Activated naive CD8-positive, alpha-beta T cell treated with anti-CD3 and anti-CD28 coated beads, Interleukin-2, amount 50 U/mL, for 16 hours (primary cell): ENCODE data around the gene DYNLT2.

ENCODE experiments used
- DNase-seq: peaks from one replicate; pipeline ENCODE4 v3.0.0-alpha.2; 2020; ENCODE audit warnings: low read depth, low spot score

The DYNLT2 gene

DNA sequence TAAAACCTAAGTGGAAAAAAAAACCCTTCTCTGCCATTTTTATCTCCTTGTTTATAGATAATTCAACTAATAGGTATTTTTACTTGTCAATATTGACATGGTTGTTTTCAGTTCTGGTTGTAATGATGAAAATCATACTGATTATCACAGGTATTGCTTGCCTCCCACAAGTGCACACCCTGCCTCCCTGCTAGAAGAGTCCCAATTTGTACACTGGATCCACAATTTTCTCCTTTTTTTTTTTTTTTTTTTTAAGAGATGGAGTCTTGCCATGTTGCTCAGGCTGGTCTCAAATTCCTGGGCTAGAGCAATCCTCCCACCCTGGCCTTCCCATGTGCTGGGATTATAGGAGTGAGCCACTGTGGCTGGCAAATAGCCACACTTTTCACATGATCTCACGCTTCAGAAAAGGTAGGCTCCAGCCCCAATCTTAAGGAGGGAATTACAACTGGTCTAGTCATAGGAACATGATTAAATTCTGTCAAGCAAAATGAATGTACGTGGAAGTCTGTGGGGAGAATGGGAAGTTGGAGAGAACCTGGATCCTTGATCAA is 12.3 kb downstream of the DYNLT2 start:
- no peak for DNase-seq

DNA sequence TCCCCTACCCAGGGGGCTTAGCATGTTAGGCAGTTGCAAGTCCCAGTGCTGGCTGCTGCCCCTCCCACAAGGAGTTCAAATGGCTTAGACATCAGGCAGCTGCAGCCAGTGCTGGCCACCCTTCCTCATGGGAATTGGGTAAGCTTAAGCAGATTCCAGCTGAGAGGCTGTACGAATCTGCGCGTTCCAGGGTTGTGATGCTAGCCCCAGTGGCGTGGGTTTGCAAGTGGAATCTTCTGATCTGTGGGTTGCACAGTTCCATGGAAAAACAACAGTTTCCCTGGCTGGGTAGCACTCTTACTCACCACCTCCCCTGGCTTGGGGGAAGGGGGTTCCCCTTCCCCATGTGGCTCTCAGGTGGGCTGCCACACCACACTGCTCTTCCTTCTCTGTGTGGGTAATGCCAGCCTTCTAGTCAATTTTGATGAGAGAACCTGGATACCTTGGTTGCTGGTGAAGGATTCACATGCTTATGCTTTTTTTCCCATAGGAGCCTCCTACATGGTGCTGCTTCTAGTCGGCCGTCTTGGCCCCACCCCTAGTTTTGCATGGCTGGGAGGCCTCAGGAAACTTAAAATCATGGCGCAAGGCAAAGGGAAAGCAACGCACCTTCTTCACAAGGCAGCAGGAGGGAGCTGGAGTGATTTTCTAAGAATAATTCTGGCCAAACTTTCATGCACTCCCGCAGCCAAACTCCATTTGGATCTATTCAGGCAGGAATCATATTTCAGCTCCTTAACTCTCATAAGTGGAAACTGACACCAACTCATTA is 13.0 kb downstream of the DYNLT2 start:
- DNase-seq: no peak

DNA sequence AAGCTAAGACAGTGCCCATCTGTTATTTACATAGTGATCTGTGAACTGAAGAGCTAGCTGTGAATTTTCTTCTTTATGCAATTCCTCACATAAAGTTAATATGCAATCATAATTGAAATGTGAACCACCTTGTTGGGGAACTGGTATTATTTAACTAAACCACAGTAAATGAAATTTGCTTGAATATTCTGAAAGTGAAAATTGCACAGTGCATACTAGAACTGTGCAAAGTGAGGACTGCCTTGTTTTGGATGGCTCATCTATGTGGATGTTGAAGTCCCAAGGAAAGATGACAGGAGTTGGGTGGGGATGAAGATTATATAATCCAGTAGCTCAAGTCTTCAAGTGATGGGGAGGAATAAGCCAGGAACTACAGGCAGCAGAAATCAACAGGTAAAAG is 21.4 kb downstream of the DYNLT2 start:
- no peak for DNase-seq

DNA sequence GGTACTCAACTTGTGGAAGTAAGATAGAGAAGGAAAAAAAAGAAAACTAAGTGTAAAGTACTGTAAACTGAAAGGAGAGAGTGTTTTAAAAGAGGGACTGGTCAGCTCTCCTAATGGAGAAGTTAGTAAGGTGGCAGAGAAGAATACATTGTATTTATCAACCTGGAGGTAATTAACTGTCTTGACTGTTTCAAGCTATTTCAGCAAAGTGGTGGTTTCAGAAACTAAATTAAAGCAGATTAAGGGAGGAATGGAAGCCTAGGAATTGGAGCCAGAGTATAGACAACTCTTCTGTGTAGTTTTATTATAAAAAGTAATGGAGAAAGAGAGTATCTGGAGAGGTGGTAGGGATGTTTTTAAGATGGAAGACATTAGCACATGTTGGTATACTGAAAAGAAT is 24.4 kb downstream of the DYNLT2 start:
- no peak for DNase-seq

DNA sequence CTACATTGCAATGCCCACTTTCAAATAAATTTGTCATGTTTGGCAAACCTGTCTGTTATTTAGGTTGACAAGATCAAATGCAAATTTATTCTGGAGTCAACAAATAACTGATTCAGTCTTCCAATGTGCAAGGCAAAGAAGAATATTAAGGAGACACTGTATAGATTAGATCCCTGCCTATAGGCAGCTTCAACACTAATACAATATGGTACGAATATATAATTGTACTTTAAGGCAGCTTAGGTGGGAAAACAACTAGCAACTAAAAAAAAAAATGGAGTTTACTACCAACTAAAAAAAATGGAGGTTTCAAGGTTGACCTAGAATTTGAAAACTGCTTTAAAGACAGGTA is 25.3 kb downstream of the DYNLT2 start:
- no peak for DNase-seq

DNA sequence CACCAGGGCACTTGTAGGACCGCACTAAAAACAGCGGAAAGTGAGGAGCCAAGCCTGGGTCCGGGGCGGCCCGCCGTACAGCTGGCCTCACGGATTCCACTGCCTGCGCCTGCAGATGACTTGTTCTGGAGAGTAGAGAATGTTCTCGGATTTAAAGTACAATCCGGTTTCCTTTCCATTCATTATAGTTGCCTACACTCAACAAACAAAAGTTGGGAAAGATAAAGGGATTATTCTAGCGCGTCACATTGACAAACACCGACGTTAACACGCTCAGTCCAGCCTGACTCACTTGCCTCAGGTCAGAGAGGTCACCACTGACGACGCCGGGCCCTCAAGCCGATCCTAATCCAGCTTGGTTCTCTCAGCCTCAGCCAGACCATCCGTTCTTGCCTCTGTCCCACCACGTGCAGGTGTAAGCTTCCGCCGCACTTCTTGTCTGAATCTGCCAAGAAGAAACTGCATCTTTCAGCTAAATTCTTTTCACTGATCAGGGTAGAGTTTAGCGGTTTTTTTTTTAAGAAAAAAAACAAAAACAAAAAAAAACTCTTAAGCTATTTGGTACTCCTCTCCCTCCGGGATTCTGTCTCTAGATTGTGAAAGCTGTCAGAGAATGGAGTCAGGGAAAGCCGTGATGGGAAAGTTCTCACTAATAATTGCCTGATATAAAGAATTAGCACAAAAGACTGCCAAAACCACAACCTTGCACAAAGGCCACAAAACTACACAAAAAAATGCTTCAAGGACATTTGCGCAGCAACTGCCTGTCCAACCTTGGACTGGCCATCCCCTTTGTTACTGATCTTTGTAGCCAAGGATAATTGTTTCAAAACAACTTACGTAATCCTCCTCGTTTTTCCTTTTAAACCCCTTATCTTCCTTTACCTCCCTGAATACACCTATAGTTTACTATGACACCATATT is 26.0 kb downstream of the DYNLT2 start:
- no peak for DNase-seq

DNA sequence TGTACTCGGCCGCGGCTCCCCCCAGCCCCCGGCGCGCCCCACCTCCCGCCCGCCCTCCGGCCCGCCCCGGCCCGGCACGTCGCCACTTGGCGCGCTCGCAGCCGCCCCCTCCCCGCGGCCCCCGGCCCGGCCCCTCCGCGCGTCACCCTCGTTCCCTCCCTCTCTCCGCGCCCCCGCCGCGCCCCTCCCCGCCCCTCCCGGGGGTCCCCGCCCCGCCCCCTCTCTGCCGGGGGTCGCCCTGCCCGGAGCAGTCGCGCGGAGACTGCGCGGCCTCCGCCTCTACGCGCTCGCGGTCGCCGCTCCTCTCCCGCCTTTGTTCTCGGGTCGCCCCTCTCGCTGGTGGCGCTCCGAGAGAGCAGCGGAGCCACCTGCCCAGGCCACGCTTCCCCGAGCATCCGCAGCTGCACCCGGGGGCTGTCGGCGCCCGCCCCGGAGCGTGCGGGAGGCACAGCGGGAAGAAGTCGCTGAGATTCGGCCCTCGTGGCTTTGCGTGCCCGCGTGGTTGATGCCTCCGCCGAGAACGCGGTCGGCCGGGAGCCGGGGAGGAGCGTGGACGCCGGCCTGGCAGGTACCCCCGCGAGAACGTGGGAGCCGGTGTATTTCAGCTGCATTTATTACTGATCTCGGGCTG is 26.8 kb downstream of the DYNLT2 start, which contains the start of gene PHF10:
TSS of gene PHF10 (minus strand) at position 7 of the 631 bp plus-strand sequence. CDS start 569 bp downstream, outside the sequence.
- DNase-seq: peak; percentile 55

DNA sequence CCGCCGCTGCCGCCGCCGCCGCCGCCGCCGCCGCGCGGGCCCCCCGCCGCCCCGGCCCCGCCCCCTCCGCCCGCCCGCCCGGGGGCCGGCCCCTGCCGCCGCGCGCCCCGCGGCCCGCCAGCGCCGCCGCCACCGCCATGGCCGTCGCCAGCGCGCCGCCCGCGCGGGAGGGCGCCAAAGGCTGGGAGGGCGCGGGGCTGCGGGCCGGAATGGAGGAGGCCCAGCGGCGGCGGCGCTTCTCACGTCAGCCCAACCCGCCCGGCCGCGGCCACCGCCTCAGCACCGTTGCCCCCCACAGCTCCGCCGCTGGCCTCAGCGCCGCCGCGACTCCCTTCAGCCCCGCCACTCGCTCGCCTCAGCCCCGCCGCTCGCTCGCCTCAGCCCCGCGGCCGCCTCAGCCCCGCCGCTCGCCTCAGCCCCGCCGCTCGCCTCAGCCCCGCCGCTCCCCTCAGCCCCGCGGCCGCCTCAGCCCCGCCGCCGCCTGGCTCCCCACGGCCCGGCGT is 27.3 kb downstream of the DYNLT2 start:
- DNase-seq: no peak

DNA sequence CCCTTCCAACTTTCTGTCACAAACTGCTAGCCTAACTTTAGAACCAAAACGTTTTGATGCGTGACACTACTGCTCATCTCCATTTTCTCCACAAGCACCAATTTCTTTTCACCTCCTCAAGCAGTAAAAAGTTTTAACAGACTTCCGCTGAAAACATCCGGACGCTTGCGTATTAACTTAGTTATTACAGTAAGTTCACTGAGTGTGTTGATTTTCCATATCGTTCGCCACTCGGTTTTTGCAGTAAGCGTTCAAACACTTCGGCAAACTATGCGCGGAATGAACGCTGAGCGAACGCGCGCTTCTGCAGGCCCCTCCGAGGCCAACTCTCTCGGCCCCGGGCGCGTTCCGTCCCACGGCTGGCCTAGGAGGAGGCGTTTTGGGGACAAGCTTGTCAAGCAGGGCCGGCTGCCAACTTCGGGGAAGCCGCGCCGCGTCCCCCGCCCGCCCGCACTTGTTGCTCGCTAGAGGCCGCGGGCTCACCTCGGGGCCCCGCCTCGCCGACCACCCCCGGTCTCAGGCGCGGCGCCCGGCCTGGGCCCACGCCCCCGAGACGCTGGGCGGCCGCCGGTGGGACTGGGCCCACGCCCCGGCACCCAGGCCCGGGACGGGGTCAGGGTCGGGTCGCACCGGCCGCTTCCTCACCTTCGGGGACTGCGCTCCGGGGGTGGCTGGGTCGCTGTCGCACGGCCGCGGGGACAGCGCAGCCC is 28.0 kb downstream of the DYNLT2 start:
- DNase-seq: peak; percentile 39

DNA sequence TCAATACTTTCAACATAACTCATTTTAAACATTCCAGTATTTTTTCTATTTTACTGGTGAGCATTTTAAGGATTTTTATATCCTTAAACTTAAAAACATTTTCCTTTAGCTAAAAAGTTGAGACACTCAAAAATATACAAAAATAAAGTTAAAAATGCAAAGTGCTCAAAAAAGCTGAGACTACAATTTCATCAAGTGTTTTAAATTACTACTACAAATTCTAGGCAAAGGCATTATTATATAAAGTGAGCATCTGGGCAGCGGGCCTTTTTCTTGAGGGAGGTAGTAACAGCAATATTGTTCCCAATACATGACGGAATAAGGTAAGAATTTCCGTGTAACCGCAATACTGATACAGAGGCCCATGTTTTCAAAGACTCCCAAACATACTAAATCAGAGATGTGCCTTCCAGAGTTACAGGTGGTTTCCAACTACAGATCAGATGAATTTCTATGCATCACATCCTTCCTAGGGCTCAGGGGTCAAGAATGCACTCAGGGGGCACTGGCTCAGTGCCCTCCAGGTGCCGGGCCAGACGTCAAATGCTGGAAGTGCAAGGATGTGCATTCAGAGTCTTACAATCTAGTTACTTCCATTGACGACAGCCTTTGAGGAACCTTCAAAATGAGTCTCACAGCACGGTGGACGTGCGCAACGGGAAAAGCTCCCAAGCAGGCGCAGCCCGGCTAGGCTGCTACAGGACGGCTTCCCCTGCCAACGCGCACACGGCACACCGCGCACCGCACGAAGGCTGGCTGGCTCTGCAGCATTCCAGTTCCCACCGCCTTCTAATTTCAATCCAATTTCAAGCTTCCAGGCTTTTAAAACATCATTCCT is 28.8 kb downstream of the DYNLT2 start:
- DNase-seq: no peak

DNA sequence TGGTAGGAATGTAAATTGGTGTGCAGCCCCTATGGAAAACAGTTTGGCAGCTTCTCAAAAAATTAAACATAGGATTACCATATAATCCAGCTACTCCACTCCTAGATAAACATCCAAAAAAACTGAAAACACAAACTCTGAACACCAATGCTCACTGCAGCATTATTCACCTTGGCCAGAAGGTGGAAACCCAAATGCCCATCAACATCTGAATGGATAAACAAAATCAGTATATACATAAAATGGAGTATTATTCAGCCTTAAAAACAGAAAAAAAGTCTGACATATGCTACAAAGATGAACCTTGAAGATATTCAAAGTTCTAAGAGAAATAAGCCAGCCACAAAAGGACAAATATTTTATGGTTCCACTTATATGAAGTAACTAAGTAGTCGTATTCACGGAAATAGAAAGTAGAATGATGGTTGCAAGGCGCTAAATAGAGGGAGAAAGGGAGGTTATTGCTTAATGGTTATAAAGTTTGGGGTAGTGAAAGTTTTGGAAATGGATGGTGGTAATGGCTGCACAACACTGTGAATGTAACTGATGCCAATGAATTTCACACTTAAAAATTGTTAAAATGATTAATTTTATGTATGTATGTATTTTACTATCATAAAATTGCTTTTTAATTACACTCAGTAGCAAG is 31.0 kb downstream of the DYNLT2 start:
- DNase-seq: no peak

DNA sequence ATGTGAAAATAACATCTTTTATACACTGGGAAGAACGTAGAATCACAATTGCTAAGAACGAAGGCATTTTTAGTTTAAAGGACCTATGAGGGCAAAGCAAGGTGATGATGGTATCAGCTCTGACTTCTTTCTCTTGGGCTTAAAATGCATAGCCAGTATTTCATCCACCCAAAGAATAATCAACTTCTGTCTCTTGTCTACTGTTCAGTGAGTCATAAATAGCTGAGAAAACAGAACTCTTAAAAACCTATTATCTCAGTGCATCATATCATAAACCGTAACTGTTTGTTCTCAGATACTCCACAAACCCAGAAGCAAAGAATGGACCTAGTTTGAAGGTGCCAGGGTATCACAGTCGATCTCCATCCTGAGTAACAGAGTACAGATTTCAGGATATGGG is 32.3 kb downstream of the DYNLT2 start:
- DNase-seq: no peak

DNA sequence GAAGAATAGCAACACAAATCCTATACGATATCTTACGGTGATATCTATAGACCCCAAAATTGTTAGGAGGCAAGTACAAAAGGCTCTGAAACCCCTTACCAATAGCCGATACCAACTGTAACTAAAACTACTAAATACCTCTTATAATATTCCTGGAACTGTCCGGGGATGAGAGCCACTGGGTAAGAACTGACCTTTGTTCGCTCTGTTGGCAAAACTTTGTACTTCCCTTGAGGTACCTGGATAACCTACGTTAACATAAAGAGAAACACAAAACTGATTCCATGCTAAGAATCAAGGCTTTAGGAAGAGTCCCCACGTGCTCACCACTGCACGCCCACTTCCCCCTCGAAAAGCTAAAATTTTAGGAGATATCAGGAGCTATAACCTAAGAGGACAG is 36.8 kb downstream of the DYNLT2 start:
- no peak for DNase-seq

DNA sequence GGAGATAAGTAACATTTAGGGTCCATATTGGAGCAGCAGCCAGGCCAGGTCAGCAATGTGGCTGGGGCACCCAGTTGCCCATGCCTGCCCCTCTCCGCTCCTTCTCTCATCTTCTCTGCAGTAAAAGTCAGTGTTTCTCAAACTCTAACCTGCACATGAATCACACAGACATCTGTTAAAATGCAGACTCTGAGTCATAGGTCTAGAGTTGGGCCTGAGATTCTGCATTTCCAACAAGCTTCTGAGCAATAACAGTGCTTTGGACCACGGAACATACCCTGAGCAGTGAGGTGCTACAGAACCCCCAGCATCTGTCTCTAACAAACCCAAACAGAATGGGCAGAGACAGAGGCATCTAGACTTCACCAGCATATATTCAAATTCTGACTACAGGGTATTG is 37.2 kb downstream of the DYNLT2 start:
- no peak for DNase-seq

DNA sequence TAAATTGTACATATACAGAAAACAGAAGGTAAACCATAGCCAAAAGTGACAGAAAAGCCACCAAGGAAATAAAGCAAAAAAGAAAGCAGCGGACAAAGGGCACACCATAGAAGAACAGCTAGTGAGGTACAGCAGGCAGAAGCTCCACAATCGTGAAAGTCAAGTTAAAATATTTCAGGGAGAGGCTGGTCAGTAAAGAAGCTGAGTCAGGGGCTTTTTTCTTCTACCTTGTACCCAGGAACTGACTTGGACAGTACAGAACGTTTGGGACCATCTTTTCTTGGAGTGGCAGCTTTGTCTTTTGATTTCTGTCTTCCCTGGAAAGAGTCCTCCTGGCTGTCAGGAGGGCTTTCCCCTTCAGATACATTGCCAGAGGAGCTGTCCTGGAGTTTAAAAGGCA is 41.4 kb downstream of the DYNLT2 start:
- no peak for DNase-seq

DNA sequence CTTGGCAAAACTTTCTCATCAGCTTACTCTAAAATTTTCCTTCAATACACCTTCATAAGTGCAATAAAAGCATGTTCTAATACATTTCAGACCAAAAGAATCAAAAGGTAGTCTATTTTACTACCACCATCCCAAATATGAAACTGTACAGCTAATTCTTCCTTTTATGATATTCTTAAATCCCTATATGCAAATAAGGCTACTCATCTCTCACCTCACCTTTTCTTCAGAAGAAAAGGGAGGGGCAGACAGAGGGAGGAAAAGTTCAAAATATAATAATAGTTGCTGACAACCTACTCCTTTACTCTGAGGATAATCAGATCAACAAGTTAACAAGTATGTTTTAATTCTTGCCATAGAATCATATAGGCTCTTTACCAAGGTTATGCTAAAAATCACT is 42.1 kb downstream of the DYNLT2 start:
- no peak for DNase-seq

DNA sequence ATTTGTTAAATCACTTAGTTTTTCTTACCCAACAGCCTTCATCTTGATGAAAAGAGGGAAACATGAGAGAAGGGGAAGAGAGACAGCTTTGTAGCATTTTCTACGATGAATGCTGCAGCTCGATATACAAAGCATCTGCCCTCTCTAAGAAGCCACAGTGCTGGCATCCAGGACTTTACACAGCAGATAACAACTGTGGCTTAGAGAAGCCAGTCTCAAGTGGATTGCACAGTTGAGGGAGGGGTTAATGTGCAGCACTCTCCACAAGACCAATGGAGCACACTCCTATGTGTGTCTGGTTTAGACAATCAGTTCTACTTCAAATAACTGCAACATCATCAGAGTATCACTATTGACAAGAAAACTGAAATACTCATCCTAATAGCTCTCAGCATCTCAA is 43.6 kb downstream of the DYNLT2 start:
- no peak for DNase-seq

DNA sequence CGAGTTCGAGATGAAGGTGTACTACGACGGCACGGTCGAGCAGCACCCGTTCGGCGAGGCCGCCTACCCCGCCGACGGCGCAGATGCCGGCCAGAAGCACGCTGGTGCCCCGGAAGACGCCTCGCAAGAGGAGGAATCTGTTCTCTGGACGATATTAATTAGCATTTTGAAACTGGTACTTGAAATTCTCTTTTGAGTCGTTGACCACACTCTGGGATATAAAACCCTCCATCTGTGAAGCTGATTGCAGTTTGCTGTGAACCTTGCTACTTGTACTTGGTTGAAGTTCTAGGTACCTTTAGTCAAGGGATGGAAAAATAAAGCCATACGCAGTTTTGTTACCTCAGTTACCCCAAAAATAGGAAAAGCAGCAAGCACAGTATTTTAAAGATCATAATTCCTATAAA is 48.5 kb downstream of the DYNLT2 start:
- no peak for DNase-seq

DNA sequence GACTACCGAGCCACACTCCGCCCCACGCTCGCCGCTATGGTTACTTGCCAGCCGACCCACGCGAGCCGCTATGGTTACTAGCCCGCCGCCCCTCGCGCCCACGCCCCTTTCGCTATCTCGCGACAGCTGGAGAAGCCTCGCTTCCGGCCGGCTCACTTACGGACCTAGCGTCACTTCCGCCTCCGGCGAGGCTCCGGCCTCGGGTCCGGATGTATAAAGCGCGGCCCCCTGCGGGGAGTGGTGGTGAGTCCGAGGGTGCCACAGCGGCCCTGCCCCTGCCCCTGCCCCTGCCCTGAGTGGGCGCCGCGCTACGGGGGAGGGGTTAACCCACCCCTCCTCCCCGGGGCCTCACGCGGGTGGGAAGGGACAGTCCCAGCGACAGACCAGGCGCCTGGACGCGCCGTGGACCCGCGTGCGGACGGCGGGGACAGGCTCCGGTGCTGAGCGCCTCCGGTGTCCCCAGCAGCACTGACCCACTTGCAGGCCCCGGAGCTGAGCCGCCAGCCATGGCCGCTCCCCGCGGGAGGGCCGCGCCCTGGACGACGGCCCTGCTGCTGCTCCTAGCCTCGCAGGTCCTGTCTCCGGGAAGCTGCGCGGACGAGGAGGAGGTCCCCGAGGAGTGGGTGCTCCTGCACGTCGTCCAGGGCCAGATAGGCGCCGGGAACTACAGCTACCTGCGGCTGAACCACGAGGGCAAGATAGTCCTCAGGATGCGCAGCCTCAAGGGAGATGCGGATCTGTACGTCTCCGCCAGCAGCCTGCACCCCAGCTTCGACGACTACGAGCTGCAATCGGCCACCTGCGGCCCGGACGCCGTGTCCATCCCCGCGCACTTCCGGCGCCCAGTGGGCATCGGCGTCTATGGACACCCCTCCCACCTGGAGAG is 49.2 kb downstream of the DYNLT2 start, which contains the start of the genes C6orf120 and WDR27:
TSS of gene C6orf120 (plus strand) at position 173 of the 886 bp plus-strand sequence. CDS start at position 507, 334 bp downstream.
TSS of gene WDR27 (minus strand) at position 76 of the 886 bp plus-strand sequence. CDS start 13,024 bp downstream, outside the sequence.
- DNase-seq: peak; percentile 95
